Measurements from ENCODE around the gene ABHD13.
"Not testable (repeated sequence)": the region's sequence is repeated elsewhere in the genome, so short reads cannot be mapped to it uniquely, and the experiment has no call there.

Gene ABHD13

GRCh38 chr13:108223687-108224503 is 5.7 kb downstream of the ABHD13 start:
- no peak for DNase-seq (ENCODE audit: low read depth)

GRCh38 chr13:108225440-108225839 is 7.2 kb downstream of the ABHD13 start:
- DNase-seq (ENCODE audit: low read depth) = no peak

GRCh38 chr13:108226184-108226583 is 8.0 kb downstream of the ABHD13 start:
- DNase-seq (ENCODE audit: low read depth) = no peak

- DNase-seq (ENCODE audit: low read depth) = no peak
These were observed 9.6 kb downstream of the ABHD13 start for GRCh38 chr13:108227651-108228272.

- DNase-seq (ENCODE audit: low read depth) = no peak
These were observed 12.2 kb downstream of the ABHD13 start for GRCh38 chr13:108230377-108230776.

GRCh38 chr13:108249150-108249549 is 31.0 kb downstream of the ABHD13 start:
- DNase-seq (ENCODE audit: low read depth) = no peak

GRCh38 chr13:108257248-108257647 is 39.1 kb downstream of the ABHD13 start:
- DNase-seq (ENCODE audit: low read depth) = no peak

GRCh38 chr13:108263621-108264355 is 45.6 kb downstream of the ABHD13 start:
- DNase-seq (ENCODE audit: low read depth) = no peak

GRCh38 chr13:108266321-108266990 is 48.3 kb downstream of the ABHD13 start:
- DNase-seq (ENCODE audit: low read depth) = no peak

- no peak for DNase-seq (ENCODE audit: low read depth)
These were observed 49.2 kb downstream of the ABHD13 start for GRCh38 chr13:108267347-108267746.

- not testable (repeated sequence) for DNase-seq (ENCODE audit: low read depth)
These were observed 49.7 kb downstream of the ABHD13 start for GRCh38 chr13:108267855-108268254.

- no peak for DNase-seq (ENCODE audit: low read depth)
These were observed 50.4 kb downstream of the ABHD13 start for GRCh38 chr13:108268466-108269112.

GRCh38 chr13:108269601-108270328 is 51.6 kb downstream of the ABHD13 start, which contains the start of gene TNFSF13B:
Gene TNFSF13B, plus strand, starts transcription at chr13:108269718. Its CDS starts 178 bp downstream, at chr13:108269896.
- DNase-seq (ENCODE audit: low read depth) = no peak

GRCh38 chr13:108270442-108270841 is 52.2 kb downstream of the ABHD13 start:
- no peak for DNase-seq (ENCODE audit: low read depth)

- no peak for DNase-seq (ENCODE audit: low read depth)
These were observed 54.1 kb downstream of the ABHD13 start for GRCh38 chr13:108272333-108272732.

- DNase-seq (ENCODE audit: low read depth) = no peak
These were observed 55.4 kb downstream of the ABHD13 start for GRCh38 chr13:108273429-108274118.

- DNase-seq (ENCODE audit: low read depth) = no peak
These were observed 56.5 kb downstream of the ABHD13 start for GRCh38 chr13:108274718-108275117.

- no peak for DNase-seq (ENCODE audit: low read depth)
These were observed 57.9 kb downstream of the ABHD13 start for GRCh38 chr13:108276060-108276459.

GRCh38 chr13:108278466-108278865 is 60.3 kb downstream of the ABHD13 start:
- no peak for DNase-seq (ENCODE audit: low read depth)

- DNase-seq (ENCODE audit: low read depth) = no peak
These were observed 63.7 kb downstream of the ABHD13 start for GRCh38 chr13:108281901-108282300.
